ENCODE results near the gene WDR93.

WDR93 gene

GRCh38 chr15:89760303-89761008 is 69.8 kb downstream of the WDR93 start (continued):
- TF ChIP-seq REST (tag by site-specific recombination; IDR thresholded peaks at IDR 0.05) (peak; percentile 91), CTCF (tag by site-specific recombination; IDR thresholded peaks at IDR 0.05) (peak; percentile 81)

GRCh38 chr15:89761009-89761831 is 70.6 kb downstream of the WDR93 start:
- CTCF ChIA-PET = interaction anchor here (0.5 to 17.0 kb wide), 50 partner anchors 9 to 614 kb away, joined by 3 to 344 read pairs (median 4); partner anchors contain the start of genes AP3S2, MESP1 and MESP2
- POLR2A ChIA-PET = interaction anchor here (0.7 to 1.7 kb wide), 6 partner anchors 8 to 133 kb away, joined by 4 to 8 read pairs (median 4); partner anchors contain the start of gene AP3S2
- TF ChIP-seq PBX3 (CRISPR knock-in tag; IDR thresholded peaks at IDR 0.05) (0 out of 2 replicates have a peak, but pooled peaks have one; percentile 4), BCL11A (tag by site-specific recombination; IDR thresholded peaks at IDR 0.05; ENCODE audit: low read depth) (0 out of 2 replicates have a peak, but pooled peaks have one; percentile 30), ZNF785 (tag by site-specific recombination; IDR thresholded peaks at IDR 0.05) (0 out of 2 replicates have a peak, but pooled peaks have one; percentile 13), ZNF26 (tag by site-specific recombination; IDR thresholded peaks at IDR 0.05) (no peak)

GRCh38 chr15:89761929-89762328 is 71.3 kb downstream of the WDR93 start:
- H3K4me1 ChIP-seq (ENCODE audit: control insufficient read depth, insufficient read depth, low read length) = no peaks in the 10 kb centered on the region
- no peaks in the 10 kb centered on the region for H3K36me3 ChIP-seq (ENCODE audit: control insufficient read depth in 2 of 2, insufficient read depth in 1 of 2, low read length in 2 of 2)
- CTCF ChIA-PET = interaction anchor here (0.5 to 17.0 kb wide), 21 partner anchors 9 to 326 kb away, joined by 3 to 344 read pairs (median 6); partner anchors contain the start of genes AP3S2, MESP1 and MESP2
- H3K27ac ChIP-seq (ENCODE audit: extremely low read depth, low read depth, low read length) = no peak overlapping the region
- H3K4me3 ChIP-seq (ENCODE audit: low read depth, low read length) = no peak overlapping the region
- TF ChIP-seq ZNF530 (tag by site-specific recombination; IDR thresholded peaks at IDR 0.05; ENCODE audit: low read depth) (no peak), KLF1 (tag by site-specific recombination; IDR thresholded peaks at IDR 0.05) (no peak), PRDM6 (tag by site-specific recombination; IDR thresholded peaks at IDR 0.05) (no peak), ZNF76 (tag by site-specific recombination; IDR thresholded peaks at IDR 0.05; ENCODE audit: borderline replicate concordance, low read depth) (no peak), ZNF571 (tag by site-specific recombination; IDR thresholded peaks at IDR 0.05) (no peak), ZBTB48 (tag by site-specific recombination; IDR thresholded peaks at IDR 0.05) (no peak), ZNF112 (tag by site-specific recombination; IDR thresholded peaks at IDR 0.05) (no peak)
- POLR2A ChIA-PET = interaction anchor here (0.9 kb wide), 1 partner anchor 132 kb away, joined by 4 read pairs; the partner anchor contains the start of gene AP3S2
- H3K9me3 ChIP-seq (ENCODE audit: control insufficient read depth, insufficient read depth, low read depth, low read length) = no peaks in the 10 kb centered on the region

More at GRCh38 chr15:89761009-89761831, 70.6 kb downstream of the WDR93 start:
- no peaks in the 10 kb centered on the region for H3K36me3 ChIP-seq (ENCODE audit: control insufficient read depth in 2 of 2, insufficient read depth in 1 of 2, low read length in 2 of 2)
- no peak overlapping the region for H3K4me3 ChIP-seq (ENCODE audit: low read depth, low read length)
- no peaks in the 10 kb centered on the region for H3K4me1 ChIP-seq (ENCODE audit: control insufficient read depth, insufficient read depth, low read length)
- H3K27ac ChIP-seq (ENCODE audit: extremely low read depth, low read depth, low read length) = no peak overlapping the region
- no peaks in the 10 kb centered on the region for H3K9me3 ChIP-seq (ENCODE audit: control insufficient read depth, insufficient read depth, low read depth, low read length)
